Testis (tissue), 5 donors: Measurements from ENCODE around the gene ERVMER34-1. TPM values are rescaled to one million over a fixed set of nuclear protein-coding genes. Genes with fewer than 3 reads are reported as not detected.

Experiments used
- DNase-seq: peaks from one replicate; pipeline ENCODE4 v3.0.0-alpha.2; 2019
- H3K27ac ChIP-seq, 2 donors: fragments of 200-600 bp; sonication (generic); one replicate each; pipeline ENCODE4 v1.5.1; 2019
- H3K27me3 ChIP-seq: fragments of 200-600 bp; sonication (generic); one replicate; pipeline ENCODE4 v1.5.1; 2019
- H3K36me3 ChIP-seq: fragments of 200-600 bp; sonication (generic); one replicate; pipeline ENCODE4 v1.5.1; 2017; ENCODE audit warnings: low read depth; ENCODE audit errors: missing control alignments
- H3K4me1 ChIP-seq: fragments of 200-600 bp; sonication (generic); one replicate; pipeline ENCODE4 v1.5.1; 2019
- H3K4me3 ChIP-seq, 2 donors: fragments of 200-600 bp; sonication (generic); one replicate each; pipeline ENCODE4 v1.5.1; 2017 to 2019
- H3K9me3 ChIP-seq: fragments of 200-600 bp; sonication (generic); one replicate; pipeline ENCODE4 v1.5.1; 2017
- POLR2A ChIP-seq: fragments of 450-650 bp; IDR thresholded peaks from one replicate; pipeline ENCODE4 v1.6.1; 2017; ENCODE audit warnings: antibody characterized with exemption, mild to moderate bottlenecking, moderate library complexity
- WGBS, 2 donors: methylation state at CpG; one replicate each; pipeline ENCODE4 v1.1.5; 2018; 5-methylcytosine and 5-hydroxymethylcytosine counted together
- intact Hi-C: fragments of 100-400 bp; cut with DNase I; formaldehyde crosslinking; loops from one replicate; pipeline ENCODE4 v1.15.1; 2023; ENCODE audit warnings: low total_unique reads
- long read RNA-seq, 2 donors: transcript quantifications; one replicate each; lab custom pipeline, GENCODE V29; 2026
- polyA plus RNA-seq: library from polyadenylated mRNA; stranded (reverse); fragments of 350-450 nt; fragmentation: Illumina TruSeq; extraction: RNeasy Lipid Tissue Mini Kit (QIAGEN cat#74804); gene quantifications from one replicate; pipeline ENCODE4 v1.2.3, GENCODE V29; 2014; ENCODE audit warnings: low read depth, low replicate concordance; ENCODE audit not compliant: insufficient read depth
- total RNA-seq, 2 donors: library from RNA; depleted of rRNA; stranded (reverse); fragments of >200 nt; gene quantifications; one replicate each; pipeline ENCODE4 v1.2.3, GENCODE V29; 2016
- TF ChIP-seq, protein P1 (sequence below), 3 experiments: fragments of 450-650 bp in 2 of 3; fragments of 200-600 bp in 1 of 3; sonication (generic) in 1 of 3; IDR thresholded peaks; one replicate each; pipeline ENCODE4 v1.5.1; 2016 to 2019; ENCODE audit warnings: antibody characterized with exemption in 3 of 3, mild to moderate bottlenecking in 2 of 3, moderate library complexity in 1 of 3

Gene ERVMER34-1, protein sequence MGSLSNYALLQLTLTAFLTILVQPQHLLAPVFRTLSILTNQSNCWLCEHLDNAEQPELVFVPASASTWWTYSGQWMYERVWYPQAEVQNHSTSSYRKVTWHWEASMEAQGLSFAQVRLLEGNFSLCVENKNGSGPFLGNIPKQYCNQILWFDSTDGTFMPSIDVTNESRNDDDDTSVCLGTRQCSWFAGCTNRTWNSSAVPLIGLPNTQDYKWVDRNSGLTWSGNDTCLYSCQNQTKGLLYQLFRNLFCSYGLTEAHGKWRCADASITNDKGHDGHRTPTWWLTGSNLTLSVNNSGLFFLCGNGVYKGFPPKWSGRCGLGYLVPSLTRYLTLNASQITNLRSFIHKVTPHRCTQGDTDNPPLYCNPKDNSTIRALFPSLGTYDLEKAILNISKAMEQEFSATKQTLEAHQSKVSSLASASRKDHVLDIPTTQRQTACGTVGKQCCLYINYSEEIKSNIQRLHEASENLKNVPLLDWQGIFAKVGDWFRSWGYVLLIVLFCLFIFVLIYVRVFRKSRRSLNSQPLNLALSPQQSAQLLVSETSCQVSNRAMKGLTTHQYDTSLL
- total RNA-seq: 1 to 10 TPM; 2.4 to 3.5 TPM
- 2.0 TPM for polyA plus RNA-seq
- long read RNA-seq, donor 1, partial matches to known transcripts: 0 of 2 reads
- long read RNA-seq, donor 1, other reads (novel, unspliced or antisense): 0 of 2 reads
- long read RNA-seq, donor 2: 0 reads

DNA sequence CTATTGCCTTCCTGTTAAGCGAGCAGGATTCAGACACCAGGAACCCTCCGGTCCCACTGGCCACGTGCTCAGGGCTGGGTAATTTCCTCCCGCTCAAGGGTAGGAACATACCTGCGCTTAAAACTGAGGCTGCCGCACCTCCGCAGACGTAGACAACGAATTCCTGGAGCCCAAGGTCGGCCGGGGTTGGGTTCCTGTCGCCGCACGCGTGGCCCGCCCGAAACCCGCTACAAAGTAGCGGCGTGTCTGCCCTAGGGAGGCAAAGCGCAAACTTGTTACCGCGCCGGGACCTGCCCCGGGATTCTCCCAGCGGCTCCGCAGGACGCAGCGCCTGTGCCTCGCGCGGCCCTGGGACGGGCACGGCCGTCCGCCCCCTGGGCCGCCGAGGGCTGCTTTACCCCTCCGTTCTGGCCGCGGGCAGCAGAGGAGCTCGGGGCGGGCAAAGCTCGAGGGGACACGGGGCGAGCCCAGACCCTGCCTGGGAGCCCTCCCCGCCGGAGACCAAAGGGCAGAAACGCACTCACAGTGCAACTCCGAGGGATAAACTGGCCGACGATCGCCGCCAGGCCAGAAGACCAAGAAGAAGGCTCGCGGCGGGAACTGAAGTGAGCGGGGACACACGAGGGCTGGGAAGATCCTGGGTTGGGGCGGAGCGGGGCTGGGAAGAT, at the start of gene ERVMER34-1:
Gene ERVMER34-1, minus strand, starts transcription at position 607 of the 668 bp plus-strand sequence. CDS start 5,905 bp downstream, outside the sequence.
- Histone ChIP-seq H3K4me1 (peaks cover 7% of the 10 kb centered on the region), H3K36me3 (no peaks in the 10 kb centered on the region), H3K9me3 (no peaks in the 10 kb centered on the region), H3K27ac (peak within 1 kb of the TSS; percentile 44 to 61), H3K4me3 (peak within 1 kb of the TSS; percentile 56 to 67), H3K27me3 (no peaks in the 10 kb centered on the region)
- peak; percentile 78 for DNase-seq
- intact Hi-C loops: no loop called here
- no peak for TF ChIP-seq POLR2A
- TF ChIP-seq, protein P1, sequence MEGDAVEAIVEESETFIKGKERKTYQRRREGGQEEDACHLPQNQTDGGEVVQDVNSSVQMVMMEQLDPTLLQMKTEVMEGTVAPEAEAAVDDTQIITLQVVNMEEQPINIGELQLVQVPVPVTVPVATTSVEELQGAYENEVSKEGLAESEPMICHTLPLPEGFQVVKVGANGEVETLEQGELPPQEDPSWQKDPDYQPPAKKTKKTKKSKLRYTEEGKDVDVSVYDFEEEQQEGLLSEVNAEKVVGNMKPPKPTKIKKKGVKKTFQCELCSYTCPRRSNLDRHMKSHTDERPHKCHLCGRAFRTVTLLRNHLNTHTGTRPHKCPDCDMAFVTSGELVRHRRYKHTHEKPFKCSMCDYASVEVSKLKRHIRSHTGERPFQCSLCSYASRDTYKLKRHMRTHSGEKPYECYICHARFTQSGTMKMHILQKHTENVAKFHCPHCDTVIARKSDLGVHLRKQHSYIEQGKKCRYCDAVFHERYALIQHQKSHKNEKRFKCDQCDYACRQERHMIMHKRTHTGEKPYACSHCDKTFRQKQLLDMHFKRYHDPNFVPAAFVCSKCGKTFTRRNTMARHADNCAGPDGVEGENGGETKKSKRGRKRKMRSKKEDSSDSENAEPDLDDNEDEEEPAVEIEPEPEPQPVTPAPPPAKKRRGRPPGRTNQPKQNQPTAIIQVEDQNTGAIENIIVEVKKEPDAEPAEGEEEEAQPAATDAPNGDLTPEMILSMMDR (IDR thresholded peaks at IDR 0.05): no peak
- WGBS, 2 donors: 0 to 1% methylated on average over 11 to 58 of the region's 61 CpGs

DNA sequence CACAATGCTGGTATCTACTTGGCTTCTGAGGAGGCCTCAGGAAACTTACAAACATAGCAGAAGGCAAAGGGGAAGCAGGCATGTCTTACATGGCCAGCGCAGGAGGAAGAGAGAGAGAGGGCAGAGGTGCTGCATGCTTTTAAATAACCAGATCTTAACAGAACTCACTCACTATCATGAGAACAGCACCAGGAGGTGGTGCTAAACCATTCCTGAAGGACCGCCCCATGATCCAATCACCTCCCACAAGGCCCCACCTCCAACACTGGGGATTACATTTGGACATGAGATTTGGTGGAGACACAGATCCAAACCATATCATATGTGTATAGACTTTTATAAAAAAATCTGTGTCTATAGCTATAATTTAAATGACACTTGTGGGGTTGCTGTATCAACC, 48.6 kb upstream of the ERVMER34-1 start:
- no peak for DNase-seq
- TF ChIP-seq POLR2A: no peak
- TF ChIP-seq, protein P1 (IDR thresholded peaks at IDR 0.05): no peak
- H3K9me3 ChIP-seq: no peaks in the 10 kb centered on the region
- no peaks in the 10 kb centered on the region for H3K4me1 ChIP-seq
- intact Hi-C loops: no loop called here
- H3K27ac ChIP-seq: no peak overlapping the region
- H3K27me3 ChIP-seq: no peaks in the 10 kb centered on the region
- no peak overlapping the region for H3K4me3 ChIP-seq
- WGBS, 2 donors: 97 to 100% methylated on average over 1 to 2 of the region's 2 CpGs
- no peaks in the 10 kb centered on the region for H3K36me3 ChIP-seq

DNA sequence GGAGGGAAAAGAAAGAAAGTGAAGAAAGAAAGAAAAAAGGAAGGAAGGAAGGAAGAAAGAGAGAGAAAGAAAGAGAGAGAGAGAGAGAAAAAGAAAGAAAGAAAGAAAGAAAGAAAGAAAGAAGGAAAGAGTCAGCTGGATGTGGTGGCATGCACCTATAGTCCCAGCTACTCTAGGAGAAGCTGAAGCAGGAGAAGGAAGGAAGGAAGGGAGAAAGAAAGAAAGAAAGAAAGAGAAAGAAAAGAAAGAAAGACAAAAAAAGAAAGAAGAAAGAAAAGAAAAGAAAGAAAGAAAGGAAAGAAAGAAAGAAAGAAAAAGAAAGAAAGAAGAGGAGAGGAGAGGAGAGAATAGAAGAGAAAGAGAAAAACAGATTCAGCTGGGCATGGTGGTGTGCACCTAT, 44.3 kb upstream of the ERVMER34-1 start:
- H3K27ac ChIP-seq: no peak overlapping the region
- no peaks in the 10 kb centered on the region for H3K4me1 ChIP-seq
- TF ChIP-seq, protein P1 (IDR thresholded peaks at IDR 0.05): no peak
- no peak for TF ChIP-seq POLR2A
- DNase-seq: no peak
- no peaks in the 10 kb centered on the region for H3K36me3 ChIP-seq
- H3K4me3 ChIP-seq: no peak overlapping the region
- H3K9me3 ChIP-seq: no peaks in the 10 kb centered on the region
- no peaks in the 10 kb centered on the region for H3K27me3 ChIP-seq
- intact Hi-C loops: no loop called here

DNA sequence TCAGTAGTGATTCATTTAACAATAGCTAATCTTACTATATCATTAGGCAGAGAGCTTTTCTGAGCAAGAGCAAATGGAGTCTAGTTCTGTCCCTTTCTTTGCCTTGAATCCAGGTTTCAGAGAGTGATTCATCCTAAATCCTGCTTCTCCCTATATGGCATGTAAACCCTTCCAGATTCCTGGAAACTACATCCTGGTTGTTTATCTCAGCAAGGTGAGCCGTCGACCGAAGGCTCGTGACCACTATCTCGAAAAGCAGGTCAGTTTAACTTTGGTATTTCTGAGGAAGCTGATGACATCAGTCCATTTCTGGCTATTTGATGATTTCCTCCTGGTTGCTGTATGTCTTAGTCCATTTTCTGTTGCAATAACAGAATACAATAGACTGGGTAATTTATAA, 40.7 kb upstream of the ERVMER34-1 start:
- Histone ChIP-seq H3K27ac (no peak overlapping the region), H3K4me3 (no peak overlapping the region), H3K36me3 (no peaks in the 10 kb centered on the region), H3K9me3 (no peaks in the 10 kb centered on the region), H3K4me1 (no peaks in the 10 kb centered on the region), H3K27me3 (no peaks in the 10 kb centered on the region)
- no peak for TF ChIP-seq POLR2A
- TF ChIP-seq, protein P1 (IDR thresholded peaks at IDR 0.05): no peak
- 98% methylated on average over 5 of the region's 5 CpGs for WGBS, 2 donors
- intact Hi-C loops: no loop called here
- DNase-seq: no peak
